ENCODE data around the gene KIF4B. TPM values are rescaled to one million over a fixed set of nuclear protein-coding genes. Genes with fewer than 3 reads are reported as not detected.

KIF4B gene
- total RNA-seq, 1 experiment from 2014 or later = 0.07 TPM

DNA sequence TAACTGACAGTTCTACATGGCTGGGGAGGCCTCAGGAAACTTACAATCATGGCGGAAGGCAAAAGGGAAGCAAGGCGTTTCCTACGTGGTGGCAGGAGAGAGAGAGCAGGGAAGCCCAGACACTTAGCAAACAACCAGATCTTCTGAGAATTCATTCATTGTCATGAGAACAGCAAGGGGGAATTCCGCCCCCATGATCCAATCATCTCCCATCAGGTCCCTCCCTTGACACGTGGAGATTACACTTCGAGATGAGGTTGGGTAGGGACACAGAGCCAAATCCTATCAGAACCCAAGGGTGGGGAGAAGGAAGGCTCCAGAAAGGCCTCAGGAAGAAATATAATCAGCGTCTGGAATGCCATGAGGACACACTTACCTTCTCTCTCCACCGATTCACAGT lies 34.3 kb downstream of the KIF4B start:
- H4K91ac ChIP-seq (ENCODE audit: insufficient read length, low read depth, low read length) = no peak overlapping the region
- peaks cover 0 to 3% of the 10 kb centered on the region in 2 experiments; a peak in 3 of 5 replicates for H3K9me3 Mint-ChIP-seq

More for the DNA sequence above, 34.3 kb downstream of the KIF4B start:
- Histone ChIP-seq H3K23me2 (ENCODE audit: insufficient read length, low read depth, low read length, poor library complexity, severe bottlenecking) (no peaks in the 10 kb centered on the region), H2BK12ac (ENCODE audit: insufficient read length, low read depth, low read length) (no peak overlapping the region), H3K18ac (ENCODE audit: insufficient read length, low read depth, low read length) (no peak overlapping the region), H3T11ph (ENCODE audit: low read length) (no peak overlapping the region), H3K79me1 (ENCODE audit: insufficient read depth, low read depth, low read length, poor library complexity, severe bottlenecking) (no peaks in the 10 kb centered on the region), H2BK5ac (ENCODE audit: insufficient read length, low read length) (no peak overlapping the region), H2BK20ac (ENCODE audit: low read depth, low read length, poor library complexity, severe bottlenecking) (no peak overlapping the region), H4K8ac (replicated peaks; ENCODE audit: insufficient read length, low read depth, low read length) (no peak overlapping the region), H3K27ac (ENCODE audit: insufficient read length, low read depth, low read length) (no peak overlapping the region), H3K27me3 (ENCODE audit: insufficient read depth, low read length) (no peaks in the 10 kb centered on the region), H2AK5ac (ENCODE audit: insufficient read length, low read length) (no peak overlapping the region), H3K23ac (ENCODE audit: insufficient read length, low read depth, low read length) (no peak overlapping the region), H3K4ac (ENCODE audit: low read depth, low read length) (no peak overlapping the region), H3K14ac (ENCODE audit: insufficient read depth, low read length) (no peak overlapping the region), H3K9ac (ENCODE audit: extremely low read depth, insufficient read length, low read length) (no peak overlapping the region), H4K5ac (ENCODE audit: insufficient read length, low read depth, low read length) (no peak overlapping the region), H3K56ac (ENCODE audit: insufficient read length, low read depth, low read length) (no peak overlapping the region), H3K4me2 (ENCODE audit: insufficient read depth, insufficient read length, low read length) (no peak overlapping the region), H3K9me3 (ENCODE audit: control insufficient read depth, low read depth, low read length) (no peaks in the 10 kb centered on the region), H2BK120ac (ENCODE audit: low read depth, low read length, poor library complexity, severe bottlenecking) (no peak overlapping the region), H2AFZ (ENCODE audit: low read length) (no peak overlapping the region), H3K4me1 (ENCODE audit: insufficient read depth, low read length) (peaks cover 11% of the 10 kb centered on the region; the same call in 1 of the 2 replicates), H4K20me1 (ENCODE audit: control insufficient read depth, insufficient read depth, insufficient read length) (no peaks in the 10 kb centered on the region), H3K79me2 (ENCODE audit: insufficient read depth, low read length) (no peaks in the 10 kb centered on the region), H2BK15ac (ENCODE audit: low read depth, low read length) (no peak overlapping the region)
- DNase-seq = no peak
- peaks cover 0 to 2% (median 0%) of the 10 kb centered on the region in 3 experiments; a peak in 1 of 7 replicates for H3K36me3 Mint-ChIP-seq (ENCODE audit: insufficient read depth in 1 of 3, low read depth in 3 of 3)
- H3K27ac Mint-ChIP-seq = peak overlapping the region; percentile 32 to 72 (median 69); a peak in 5 of 7 replicates
- H3K4me1 Mint-ChIP-seq = peaks cover 75 to 77% of the 10 kb centered on the region in 2 experiments
- H3K27me3 Mint-ChIP-seq (ENCODE audit: low read depth) = no peaks in the 10 kb centered on the region
- TF ChIP-seq, protein P1, sequence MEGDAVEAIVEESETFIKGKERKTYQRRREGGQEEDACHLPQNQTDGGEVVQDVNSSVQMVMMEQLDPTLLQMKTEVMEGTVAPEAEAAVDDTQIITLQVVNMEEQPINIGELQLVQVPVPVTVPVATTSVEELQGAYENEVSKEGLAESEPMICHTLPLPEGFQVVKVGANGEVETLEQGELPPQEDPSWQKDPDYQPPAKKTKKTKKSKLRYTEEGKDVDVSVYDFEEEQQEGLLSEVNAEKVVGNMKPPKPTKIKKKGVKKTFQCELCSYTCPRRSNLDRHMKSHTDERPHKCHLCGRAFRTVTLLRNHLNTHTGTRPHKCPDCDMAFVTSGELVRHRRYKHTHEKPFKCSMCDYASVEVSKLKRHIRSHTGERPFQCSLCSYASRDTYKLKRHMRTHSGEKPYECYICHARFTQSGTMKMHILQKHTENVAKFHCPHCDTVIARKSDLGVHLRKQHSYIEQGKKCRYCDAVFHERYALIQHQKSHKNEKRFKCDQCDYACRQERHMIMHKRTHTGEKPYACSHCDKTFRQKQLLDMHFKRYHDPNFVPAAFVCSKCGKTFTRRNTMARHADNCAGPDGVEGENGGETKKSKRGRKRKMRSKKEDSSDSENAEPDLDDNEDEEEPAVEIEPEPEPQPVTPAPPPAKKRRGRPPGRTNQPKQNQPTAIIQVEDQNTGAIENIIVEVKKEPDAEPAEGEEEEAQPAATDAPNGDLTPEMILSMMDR (conservative IDR thresholded peaks at IDR 0.05) = no peak
- WGBS (ENCODE audit: extremely low coverage, insufficient read length, low lambda C conversion rate) = no CpG with 5 or more reads among the region's 8 CpGs
- no peak overlapping the region for H3K4me3 Mint-ChIP-seq

Measured in H9 (cell line).